AG08396 (cell line): ENCODE data around the gene TAS2R39.
"Not testable (repeated sequence)": the region's sequence is repeated elsewhere in the genome, so short reads cannot be mapped to it uniquely, and the experiment has no call there.

Experiments used
- DNase-seq: peaks from one replicate; pipeline ENCODE4 v3.0.0; 2012; ENCODE audit warnings: low spot score, mixed read lengths

Gene TAS2R39

DNA sequence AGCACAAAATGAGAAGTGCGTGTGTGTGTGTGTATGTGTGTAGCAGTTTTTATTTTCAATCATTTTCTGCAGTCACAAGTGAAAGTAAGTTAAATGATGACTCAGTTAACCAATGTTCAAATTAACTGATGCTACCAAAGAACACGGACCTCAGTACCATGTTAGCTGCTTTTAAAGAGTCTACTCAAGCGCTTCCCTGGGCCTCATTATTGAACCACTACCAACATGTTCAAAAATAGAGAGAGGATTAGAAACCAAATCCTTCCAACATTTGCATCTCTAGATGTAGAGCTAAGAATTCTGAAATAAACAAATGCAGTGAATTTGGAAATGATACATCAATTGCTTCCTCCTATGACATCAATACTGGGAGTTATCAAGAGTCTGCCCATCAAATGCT is at the start of gene TAS2R39:
TAS2R39 (plus strand) TSS at position 396 of the 400 bp plus-strand sequence; CDS start at position 396, 0 bp downstream.
- DNase-seq = no peak

GRCh38 chr7:143147070-143147469 is 36.1 kb upstream of the TAS2R39 start:
- no peak for DNase-seq

- DNase-seq = no peak
Observed at GRCh38 chr7:143148050-143148449, 35.2 kb upstream of the TAS2R39 start.

- no peak for DNase-seq
Observed at GRCh38 chr7:143148651-143149050, 34.6 kb upstream of the TAS2R39 start.

- not testable (repeated sequence) for DNase-seq
Observed at GRCh38 chr7:143150696-143151095, 32.5 kb upstream of the TAS2R39 start.

DNA sequence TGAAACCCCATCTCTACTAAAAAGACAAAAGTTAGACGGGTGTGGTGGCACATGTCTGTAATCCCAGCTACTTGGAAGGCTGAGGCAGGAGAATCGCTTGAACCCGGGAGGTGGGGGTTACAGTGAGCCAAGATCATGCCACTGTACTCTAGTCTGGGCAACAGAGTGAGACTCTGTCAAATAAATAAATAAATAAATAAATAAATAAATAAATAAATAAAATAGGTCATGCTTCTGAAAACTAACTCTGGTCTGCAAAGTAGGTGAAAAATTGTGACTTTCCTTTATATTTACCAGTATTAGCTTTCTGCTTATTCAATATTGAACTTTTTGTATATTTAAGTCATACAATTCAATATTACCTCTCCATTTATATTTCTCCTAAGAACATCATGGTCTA is 24.6 kb upstream of the TAS2R39 start:
- DNase-seq = not testable (repeated sequence)

DNA sequence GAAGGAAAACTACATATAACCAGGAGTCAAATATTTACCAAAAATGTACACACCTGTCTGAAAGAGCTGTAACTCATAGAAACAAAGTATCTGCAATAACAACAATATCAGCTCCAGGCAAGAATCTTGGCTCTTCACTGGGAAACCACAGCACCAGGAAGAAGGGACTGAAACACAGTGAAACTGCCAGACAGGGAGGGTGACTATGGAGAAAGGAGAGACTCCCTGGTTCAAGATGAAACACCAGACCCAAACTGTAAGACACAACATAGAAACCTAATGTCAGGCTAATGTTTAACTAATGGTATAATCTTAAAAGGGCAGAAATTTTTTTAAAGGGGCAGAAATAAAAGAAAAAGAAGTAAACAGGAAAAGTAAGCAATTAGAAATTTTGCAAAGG is 11.5 kb upstream of the TAS2R39 start:
- DNase-seq = no peak

DNA sequence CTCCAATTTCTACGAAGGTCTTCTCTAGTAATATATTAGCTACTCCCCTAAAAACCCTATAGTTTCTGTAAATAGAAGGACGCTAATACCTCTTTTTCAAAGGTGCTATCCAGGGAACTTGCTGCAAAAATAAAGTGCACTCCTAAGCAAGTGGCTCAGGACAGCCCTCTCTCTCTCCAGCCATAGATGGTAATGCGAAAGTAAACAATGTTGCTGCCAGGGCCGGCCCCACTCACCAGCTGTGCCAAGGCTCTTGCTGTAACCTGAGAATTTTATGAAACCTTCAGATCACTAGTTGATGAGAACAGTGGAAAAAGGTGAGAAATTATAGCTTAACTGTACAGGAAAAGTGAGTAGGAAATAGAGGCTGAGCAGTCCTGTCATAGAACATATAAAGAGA is 10.9 kb upstream of the TAS2R39 start:
- DNase-seq = no peak

DNA sequence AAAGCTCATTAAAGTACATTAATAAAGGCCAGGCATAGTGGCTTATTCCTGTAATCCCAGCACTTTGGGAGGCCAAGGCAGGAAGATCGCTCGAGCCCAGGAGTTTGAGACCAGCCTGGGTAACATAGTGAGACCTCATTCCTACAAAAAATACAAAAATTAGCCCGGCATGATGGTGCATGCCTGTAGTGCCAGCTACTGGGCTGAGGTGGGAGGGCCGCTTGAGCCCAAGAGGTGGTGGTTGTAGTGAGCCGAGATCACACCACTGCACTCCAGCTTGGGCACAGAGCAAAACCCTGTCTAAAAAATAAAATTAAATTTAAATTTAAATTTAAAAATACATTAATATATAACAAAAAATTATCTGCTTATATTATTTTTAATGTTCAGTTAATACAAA is 7.1 kb upstream of the TAS2R39 start:
- DNase-seq = no peak

- no peak for DNase-seq
Observed at GRCh38 chr7:143177374-143178119, 5.7 kb upstream of the TAS2R39 start.

- not testable (repeated sequence) for DNase-seq
Observed at GRCh38 chr7:143180771-143181170, 2.4 kb upstream of the TAS2R39 start.

DNA sequence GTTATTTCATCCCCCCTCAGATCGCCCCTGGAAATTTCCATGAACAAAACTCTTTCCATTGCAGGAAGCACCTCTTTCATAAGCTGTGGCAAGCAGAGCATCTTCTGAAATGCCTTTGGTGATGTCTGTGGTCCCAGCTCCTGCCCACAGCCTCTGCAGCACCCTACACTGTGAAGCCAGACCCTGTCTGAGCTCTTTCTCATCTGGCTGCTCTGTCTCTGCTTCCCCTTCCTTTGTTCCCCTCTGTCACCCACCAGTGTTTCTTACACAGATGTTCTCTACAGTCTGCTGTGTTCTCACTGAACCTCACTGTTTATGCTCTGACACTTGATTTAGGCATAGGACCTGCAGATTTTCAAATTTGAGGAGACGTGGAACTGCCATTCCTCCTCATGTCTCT is 1.9 kb upstream of the TAS2R39 start:
- DNase-seq = no peak

DNA sequence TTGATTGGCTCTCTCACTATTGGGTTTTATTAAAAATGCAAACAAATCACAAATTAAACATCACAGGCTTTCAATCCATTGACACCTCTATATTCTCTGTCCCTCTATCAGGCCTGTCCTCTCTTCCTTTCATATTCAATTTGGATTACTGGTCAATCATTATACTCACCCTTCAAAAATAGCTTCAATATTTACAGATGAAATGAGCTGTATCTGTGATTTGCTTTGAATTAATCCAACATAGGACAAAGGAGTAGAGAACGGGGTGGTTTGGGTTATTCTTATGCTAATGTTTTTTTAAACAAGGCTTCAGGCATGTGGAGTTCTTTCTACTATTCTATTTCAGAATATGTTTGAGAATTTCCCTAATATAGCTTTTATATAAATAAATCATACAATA is 2.3 kb downstream of the TAS2R39 start:
- DNase-seq = no peak

GRCh38 chr7:143188994-143189393 is 5.8 kb downstream of the TAS2R39 start:
- DNase-seq = no peak

DNA sequence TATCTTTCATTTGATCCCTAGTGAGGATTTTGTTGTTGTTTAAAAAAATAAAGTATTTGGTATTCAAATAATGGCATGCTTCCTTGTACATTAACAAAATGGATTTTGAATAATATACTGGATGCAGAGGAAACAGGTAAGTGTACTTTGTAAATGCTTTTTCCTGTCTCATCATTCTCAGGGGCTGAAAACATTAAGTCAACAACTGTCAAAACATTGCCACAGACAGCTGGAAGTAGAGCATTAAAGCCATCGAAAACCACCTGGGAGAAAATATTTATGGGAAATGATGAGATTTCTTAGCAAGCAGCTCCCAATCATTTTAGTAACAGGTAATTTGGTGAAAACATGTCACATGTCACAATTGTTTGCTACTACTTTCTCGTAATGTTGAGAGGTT is 10.7 kb downstream of the TAS2R39 start:
- DNase-seq = no peak

DNA sequence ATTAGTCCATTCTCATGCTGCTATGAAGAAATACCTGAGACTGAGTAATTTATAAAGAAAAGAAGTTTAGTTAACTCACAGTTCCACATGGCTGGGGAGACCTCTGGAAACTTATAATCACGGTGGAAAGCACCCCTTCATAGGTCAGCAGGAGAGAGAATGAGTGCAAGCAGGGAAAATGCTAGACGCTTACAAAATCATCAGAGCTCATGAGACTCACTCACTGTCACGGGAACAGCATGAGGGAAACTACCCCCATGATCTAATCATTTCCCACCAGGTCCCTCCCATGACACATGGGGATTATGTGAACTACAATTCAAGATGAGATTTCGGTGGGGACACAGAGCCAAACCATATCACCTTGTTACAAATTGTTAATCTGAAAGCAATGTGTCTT is 15.8 kb downstream of the TAS2R39 start:
- DNase-seq = no peak

DNA sequence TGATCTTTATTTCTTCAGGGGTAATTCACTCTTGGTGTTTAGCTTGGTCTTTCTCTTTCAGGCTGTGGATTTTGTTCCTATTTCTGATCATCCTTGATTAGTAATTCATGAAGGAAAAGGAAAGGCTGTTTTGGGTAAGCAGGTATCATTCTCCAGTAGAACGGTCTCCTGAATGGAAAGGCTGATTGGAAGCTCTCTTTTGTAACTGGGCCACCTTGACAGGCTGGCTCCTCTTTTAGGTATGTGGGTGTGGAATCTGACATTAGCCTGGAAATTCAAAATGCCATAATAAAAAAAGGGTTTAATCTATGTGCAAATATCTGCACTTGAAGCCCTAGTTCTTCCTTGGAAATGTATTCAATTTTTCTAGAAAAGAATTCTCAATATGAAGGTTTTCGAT is 18.9 kb downstream of the TAS2R39 start:
- DNase-seq = no peak

DNA sequence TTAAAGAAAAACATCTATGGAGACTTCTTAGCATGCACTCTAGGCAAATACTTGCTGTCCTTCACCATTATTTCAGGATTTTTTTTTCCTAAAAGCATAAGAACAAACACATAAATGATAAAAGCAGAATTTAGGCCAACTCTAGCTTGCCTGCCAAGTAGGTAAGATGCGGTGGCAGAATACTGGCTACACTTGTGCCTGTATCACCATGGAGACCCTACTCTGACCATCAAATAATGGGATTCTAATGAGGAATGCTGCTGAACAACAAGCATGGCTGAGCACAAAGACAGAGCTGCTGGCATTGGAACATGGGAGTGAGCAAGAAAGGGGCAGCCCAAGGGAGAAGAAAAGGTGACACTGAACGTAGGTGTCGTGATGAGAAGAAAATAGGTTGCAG is 20.2 kb downstream of the TAS2R39 start:
- DNase-seq = no peak

DNA sequence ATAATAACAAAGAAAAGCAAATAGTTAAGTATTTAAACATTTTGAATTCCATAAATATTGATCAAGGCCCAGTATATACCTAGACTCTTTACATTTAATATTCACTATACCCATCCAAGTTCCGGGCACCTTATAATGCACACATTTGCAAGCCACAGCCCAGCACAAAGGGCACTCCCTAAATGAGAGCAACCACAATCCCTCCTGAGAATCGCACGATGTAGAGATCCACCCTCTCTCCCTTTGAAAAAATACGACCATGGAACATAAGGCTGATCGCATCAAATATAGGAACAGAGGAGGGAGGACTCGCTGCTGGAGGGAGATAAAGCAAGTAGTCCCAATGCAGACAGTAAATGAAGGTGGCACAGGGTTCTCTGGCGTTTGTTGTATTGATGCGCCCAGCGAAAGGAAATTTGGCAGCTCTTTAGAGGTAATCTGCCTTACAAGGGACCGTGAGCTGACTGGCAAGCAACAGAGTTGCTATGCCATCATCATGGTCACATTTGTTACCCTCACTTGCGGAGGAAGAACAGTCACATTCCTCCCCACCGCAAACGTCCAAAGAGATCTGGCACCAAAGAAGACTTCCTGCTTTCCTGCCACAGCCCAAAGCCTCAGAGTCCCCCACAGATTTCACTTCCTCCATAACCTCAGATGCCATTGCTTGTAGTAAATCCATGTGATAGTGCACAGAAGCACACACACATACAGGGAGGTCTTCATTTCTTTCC is 22.5 kb downstream of the TAS2R39 start:
- no peak for DNase-seq

DNA sequence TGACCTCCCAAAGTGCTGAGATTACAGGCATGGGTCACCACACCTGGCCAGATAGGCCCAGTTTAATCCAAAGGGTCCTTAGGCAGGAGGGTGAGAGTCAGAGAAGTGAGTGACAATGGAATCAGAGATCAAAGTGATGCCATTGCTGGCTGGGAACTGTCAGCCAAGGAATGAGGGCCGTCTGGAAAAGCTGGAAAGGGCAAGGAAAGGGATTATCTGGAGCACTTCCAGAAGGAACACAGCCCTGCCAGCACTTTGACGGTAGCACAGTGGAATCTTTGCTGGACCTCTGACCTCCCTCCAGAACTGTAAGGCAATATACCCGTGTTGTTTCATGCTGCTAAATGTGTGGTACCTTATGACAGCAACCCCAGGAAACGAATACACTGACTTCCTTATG is 27.3 kb downstream of the TAS2R39 start:
- no peak for DNase-seq

GRCh38 chr7:143213478-143213877 is 30.3 kb downstream of the TAS2R39 start:
- not testable (repeated sequence) for DNase-seq

GRCh38 chr7:143214789-143215679 is 31.8 kb downstream of the TAS2R39 start:
- DNase-seq = peak; percentile 64

- no peak for DNase-seq
Observed at GRCh38 chr7:143216151-143216550, 32.9 kb downstream of the TAS2R39 start.
